KMS-11 (cell line): ENCODE measurements around the gene KIZ.
A peak's percentile ranks its signal among the peaks of the same experiment; 100 is the strongest.

Experiments
- H2AFZ ChIP-seq: fragments of 200-600 bp; sonication (generic); 2 replicates; pipeline ENCODE4 v1.6.1; 2016; ENCODE audit warnings: antibody characterized with exemption, mixed run types, low read depth
- H3K27ac ChIP-seq: fragments of 200-600 bp; sonication (generic); 2 replicates; pipeline ENCODE4 v1.6.1; 2016; ENCODE audit warnings: mild to moderate bottlenecking, mixed run types
- H3K27me3 ChIP-seq: fragments of 200-600 bp; sonication (generic); 2 replicates; pipeline ENCODE4 v1.6.1; 2017; ENCODE audit warnings: mild to moderate bottlenecking, low read depth, mixed run types, moderate library complexity; ENCODE audit not compliant: insufficient read depth
- H3K36me3 ChIP-seq: fragments of 200-600 bp; sonication (generic); 2 replicates; pipeline ENCODE4 v1.6.1; 2017; ENCODE audit warnings: mild to moderate bottlenecking, mixed run types; ENCODE audit not compliant: insufficient read depth
- H3K4me1 ChIP-seq: fragments of 200-600 bp; sonication (generic); 2 replicates; pipeline ENCODE4 v1.6.1; 2016; ENCODE audit warnings: mild to moderate bottlenecking, low read depth, mixed run types; ENCODE audit not compliant: poor library complexity, severe bottlenecking
- H3K4me2 ChIP-seq: fragments of 200-600 bp; sonication (generic); 2 replicates; pipeline ENCODE4 v1.7.0; 2016; ENCODE audit warnings: mild to moderate bottlenecking, mixed run types
- H3K4me3 ChIP-seq: fragments of 200-600 bp; sonication (generic); IDR thresholded peaks from 2 replicates; pipeline ENCODE4 v1.6.1; 2017; ENCODE audit warnings: low read depth, low read length, mixed read lengths; ENCODE audit not compliant: insufficient read depth
- H3K79me2 ChIP-seq: fragments of 200-600 bp; sonication (generic); 2 replicates; pipeline ENCODE4 v1.6.1; 2016; ENCODE audit warnings: low read depth, mixed run types; ENCODE audit not compliant: insufficient read depth
- H3K9ac ChIP-seq: fragments of 200-600 bp; sonication (generic); 2 replicates; pipeline ENCODE4 v1.6.1; 2016; ENCODE audit warnings: mild to moderate bottlenecking, mixed run types
- H4K20me1 ChIP-seq: fragments of 200-600 bp; sonication (generic); 2 replicates; pipeline ENCODE4 v1.6.1; 2016; ENCODE audit warnings: mild to moderate bottlenecking, mixed run types; ENCODE audit not compliant: insufficient read depth
- TF ChIP-seq, protein P1 (sequence below): fragments of 200-600 bp; sonication (generic); conservative IDR thresholded peaks from 2 replicates; pipeline ENCODE4 v1.6.1; 2017; ENCODE audit warnings: low read depth, mild to moderate bottlenecking, antibody characterized with exemption, low read length, moderate library complexity, mixed read lengths

Gene KIZ, protein sequence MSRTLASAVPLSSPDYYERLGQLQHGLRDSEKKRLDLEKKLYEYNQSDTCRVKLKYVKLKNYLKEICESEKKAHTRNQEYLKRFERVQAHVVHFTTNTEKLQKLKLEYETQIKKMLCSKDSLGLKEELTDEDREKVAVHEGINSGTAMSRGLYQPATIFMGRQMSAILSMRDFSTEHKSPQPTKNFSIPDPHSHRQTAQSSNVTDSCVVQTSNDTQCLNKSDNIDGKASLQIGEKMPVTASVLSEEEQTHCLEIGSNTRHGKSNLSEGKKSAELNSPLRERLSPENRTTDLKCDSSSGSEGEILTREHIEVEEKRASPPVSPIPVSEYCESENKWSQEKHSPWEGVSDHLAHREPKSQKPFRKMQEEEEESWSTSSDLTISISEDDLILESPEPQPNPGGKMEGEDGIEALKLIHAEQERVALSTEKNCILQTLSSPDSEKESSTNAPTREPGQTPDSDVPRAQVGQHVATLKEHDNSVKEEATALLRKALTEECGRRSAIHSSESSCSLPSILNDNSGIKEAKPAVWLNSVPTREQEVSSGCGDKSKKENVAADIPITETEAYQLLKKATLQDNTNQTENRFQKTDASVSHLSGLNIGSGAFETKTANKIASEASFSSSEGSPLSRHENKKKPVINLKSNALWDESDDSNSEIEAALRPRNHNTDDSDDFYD

DNA sequence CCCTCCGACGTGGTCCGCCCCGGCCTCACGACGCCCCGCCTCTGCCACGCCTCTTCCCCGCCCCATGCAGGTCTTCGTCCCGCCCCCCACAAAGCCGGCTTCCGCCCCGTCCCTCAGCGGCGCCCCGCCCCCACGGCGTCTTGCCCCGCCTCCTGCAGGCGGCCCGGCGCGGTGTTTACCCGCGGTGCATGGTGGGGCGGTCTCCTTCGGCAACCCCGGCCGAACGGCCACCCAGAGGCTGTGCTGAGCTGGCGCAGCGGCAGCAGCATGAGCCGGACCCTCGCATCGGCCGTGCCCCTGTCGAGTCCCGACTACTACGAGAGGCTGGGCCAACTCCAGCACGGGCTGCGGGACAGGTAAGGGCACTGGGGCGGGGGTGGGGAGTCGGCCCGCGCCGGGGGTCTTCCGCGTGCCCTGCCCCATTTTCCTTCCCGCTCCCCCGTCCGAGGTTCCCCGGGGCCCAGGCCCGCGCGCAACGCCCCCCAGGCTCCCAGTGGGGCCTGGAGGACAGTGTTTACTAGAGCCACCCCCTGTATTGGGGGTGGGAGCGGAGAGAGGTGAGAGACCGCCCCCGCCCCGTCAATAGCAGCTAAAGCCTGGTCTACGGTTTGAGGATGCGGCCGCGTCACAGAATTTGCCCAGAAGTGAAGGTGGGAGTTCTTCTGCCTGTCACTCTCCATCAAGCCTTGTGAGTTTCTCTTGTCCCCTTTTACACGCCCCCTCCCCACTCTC is at the start of gene KIZ:
Gene KIZ (plus strand): TSS at position 234 of the 732 bp plus-strand sequence. CDS start 34 bp downstream, at position 268.
- TF ChIP-seq, protein P1, sequence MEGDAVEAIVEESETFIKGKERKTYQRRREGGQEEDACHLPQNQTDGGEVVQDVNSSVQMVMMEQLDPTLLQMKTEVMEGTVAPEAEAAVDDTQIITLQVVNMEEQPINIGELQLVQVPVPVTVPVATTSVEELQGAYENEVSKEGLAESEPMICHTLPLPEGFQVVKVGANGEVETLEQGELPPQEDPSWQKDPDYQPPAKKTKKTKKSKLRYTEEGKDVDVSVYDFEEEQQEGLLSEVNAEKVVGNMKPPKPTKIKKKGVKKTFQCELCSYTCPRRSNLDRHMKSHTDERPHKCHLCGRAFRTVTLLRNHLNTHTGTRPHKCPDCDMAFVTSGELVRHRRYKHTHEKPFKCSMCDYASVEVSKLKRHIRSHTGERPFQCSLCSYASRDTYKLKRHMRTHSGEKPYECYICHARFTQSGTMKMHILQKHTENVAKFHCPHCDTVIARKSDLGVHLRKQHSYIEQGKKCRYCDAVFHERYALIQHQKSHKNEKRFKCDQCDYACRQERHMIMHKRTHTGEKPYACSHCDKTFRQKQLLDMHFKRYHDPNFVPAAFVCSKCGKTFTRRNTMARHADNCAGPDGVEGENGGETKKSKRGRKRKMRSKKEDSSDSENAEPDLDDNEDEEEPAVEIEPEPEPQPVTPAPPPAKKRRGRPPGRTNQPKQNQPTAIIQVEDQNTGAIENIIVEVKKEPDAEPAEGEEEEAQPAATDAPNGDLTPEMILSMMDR, result no peak; the same call in 1 of the 2 replicates
- Histone ChIP-seq H3K79me2 (no peaks in the 10 kb centered on the region), H3K4me1 (peaks cover 2% of the 10 kb centered on the region), H2AFZ (peak within 1 kb of the TSS; percentile 100), H3K4me2 (peak within 1 kb of the TSS; percentile 97), H3K4me3 (no peak within 1 kb of the TSS), H3K9ac (peak within 1 kb of the TSS; percentile 67; the same call in 1 of the 2 replicates), H3K27me3 (no peaks in the 10 kb centered on the region), H4K20me1 (no peaks in the 10 kb centered on the region), H3K27ac (no peak within 1 kb of the TSS; the same call in 1 of the 2 replicates), H3K36me3 (no peaks in the 10 kb centered on the region)

- no peaks in the 10 kb centered on the region for H3K27me3 ChIP-seq
- no peak overlapping the region for H3K4me3 ChIP-seq
- no peak overlapping the region for H2AFZ ChIP-seq
- no peaks in the 10 kb centered on the region for H4K20me1 ChIP-seq
- TF ChIP-seq, protein P1, result no peak
- no peak overlapping the region for H3K4me2 ChIP-seq
- H3K9ac ChIP-seq, result no peak overlapping the region
- no peaks in the 10 kb centered on the region for H3K4me1 ChIP-seq
- no peaks in the 10 kb centered on the region for H3K79me2 ChIP-seq
- no peak overlapping the region for H3K27ac ChIP-seq
- H3K36me3 ChIP-seq, result no peaks in the 10 kb centered on the region
These were observed 48.0 kb upstream of the KIZ start for GRCh38 chr20:21077809-21078345.

GRCh38 chr20:21082584-21082983 is 43.3 kb upstream of the KIZ start:
- TF ChIP-seq, protein P1, result no peak
- no peaks in the 10 kb centered on the region for H3K36me3 ChIP-seq
- no peaks in the 10 kb centered on the region for H3K79me2 ChIP-seq
- H2AFZ ChIP-seq, result no peak overlapping the region
- H3K4me3 ChIP-seq, result no peak overlapping the region
- H3K27ac ChIP-seq, result no peak overlapping the region
- no peaks in the 10 kb centered on the region for H3K4me1 ChIP-seq
- H4K20me1 ChIP-seq, result no peaks in the 10 kb centered on the region
- H3K27me3 ChIP-seq, result no peaks in the 10 kb centered on the region
- no peak overlapping the region for H3K4me2 ChIP-seq
- no peak overlapping the region for H3K9ac ChIP-seq

DNA sequence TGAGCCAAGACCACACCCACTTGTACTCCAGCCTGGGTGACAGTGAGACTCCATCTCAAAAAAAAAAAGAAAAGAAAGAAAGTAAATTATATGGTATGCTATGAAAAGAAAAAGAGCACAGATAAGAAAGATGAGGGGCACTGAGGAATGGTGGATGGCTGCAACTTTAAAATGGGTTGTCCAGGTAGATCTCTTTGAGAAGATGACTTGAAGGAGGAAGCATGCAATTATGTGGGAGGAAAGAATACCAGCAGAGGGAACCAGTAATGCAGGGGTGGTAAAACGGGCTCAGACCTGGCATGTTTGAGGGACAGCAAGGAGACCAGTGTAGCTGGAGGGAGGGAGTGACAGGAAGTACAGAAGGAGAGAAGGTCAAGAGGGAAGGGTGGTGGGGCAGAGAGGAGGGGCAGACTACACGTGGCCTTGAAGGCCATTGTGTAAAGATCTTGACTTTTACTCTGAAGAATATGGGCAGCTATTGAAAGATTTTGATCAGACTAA is 42.0 kb upstream of the KIZ start:
- no peaks in the 10 kb centered on the region for H3K27me3 ChIP-seq
- H3K36me3 ChIP-seq, result no peaks in the 10 kb centered on the region
- H3K4me2 ChIP-seq, result no peak overlapping the region
- TF ChIP-seq, protein P1, result no peak
- no peak overlapping the region for H3K27ac ChIP-seq
- H3K79me2 ChIP-seq, result no peaks in the 10 kb centered on the region
- H4K20me1 ChIP-seq, result no peaks in the 10 kb centered on the region
- H2AFZ ChIP-seq, result no peak overlapping the region
- H3K4me3 ChIP-seq, result no peak overlapping the region
- H3K4me1 ChIP-seq, result no peaks in the 10 kb centered on the region
- H3K9ac ChIP-seq, result no peak overlapping the region
